ENCODE measurements around the gene MCEMP1.
A peak's percentile ranks its signal among the peaks of the same experiment; 100 is the strongest.
"Not testable (repeated sequence)": the region's sequence is repeated elsewhere in the genome, so short reads cannot be mapped to it uniquely, and the experiment has no call there.

The MCEMP1 gene

GRCh38 chr19:7643629-7644549 lies 33.0 kb upstream of the MCEMP1 start:
- not testable (repeated sequence) for DNase-seq (ENCODE audit: low read depth in 2 of 2)

GRCh38 chr19:7644550-7644877 lies 32.4 kb upstream of the MCEMP1 start:
- DNase-seq (ENCODE audit: low read depth in 2 of 2): no peak

- DNase-seq (ENCODE audit: low read depth in 2 of 2): no peak
These were observed 31.7 kb upstream of the MCEMP1 start for GRCh38 chr19:7645163-7645562.

GRCh38 chr19:7645656-7646425 lies 31.0 kb upstream of the MCEMP1 start:
- DNase-seq (ENCODE audit: low read depth in 2 of 2): no peak

GRCh38 chr19:7646426-7646700 lies 30.5 kb upstream of the MCEMP1 start:
- no peak for DNase-seq (ENCODE audit: low read depth in 2 of 2)

GRCh38 chr19:7647156-7647555 lies 29.7 kb upstream of the MCEMP1 start:
- no peak for DNase-seq (ENCODE audit: low read depth in 2 of 2)

GRCh38 chr19:7648265-7649014 lies 28.4 kb upstream of the MCEMP1 start:
- DNase-seq (ENCODE audit: low read depth in 2 of 2): no peak

GRCh38 chr19:7650148-7650547 lies 26.7 kb upstream of the MCEMP1 start:
- no peak for DNase-seq (ENCODE audit: low read depth in 2 of 2)

GRCh38 chr19:7652061-7652641 lies 24.7 kb upstream of the MCEMP1 start:
- peak; percentile 79 to 82 for DNase-seq (ENCODE audit: low read depth in 2 of 2)

GRCh38 chr19:7654401-7654800 lies 22.5 kb upstream of the MCEMP1 start:
- DNase-seq (ENCODE audit: low read depth in 2 of 2): no peak

- no peak for DNase-seq (ENCODE audit: low read depth in 2 of 2)
These were observed 21.3 kb upstream of the MCEMP1 start for GRCh38 chr19:7655581-7655980.

GRCh38 chr19:7657131-7657751 lies 19.6 kb upstream of the MCEMP1 start:
- DNase-seq (ENCODE audit: low read depth in 2 of 2): no peak

GRCh38 chr19:7658219-7658686 lies 18.6 kb upstream of the MCEMP1 start:
- no peak for DNase-seq (ENCODE audit: low read depth in 2 of 2)

GRCh38 chr19:7661744-7662538 lies 14.9 kb upstream of the MCEMP1 start:
- DNase-seq (ENCODE audit: low read depth in 2 of 2): no peak

GRCh38 chr19:7662657-7663056 lies 14.2 kb upstream of the MCEMP1 start:
- no peak for DNase-seq (ENCODE audit: low read depth in 2 of 2)

GRCh38 chr19:7663706-7664105 lies 13.2 kb upstream of the MCEMP1 start:
- DNase-seq (ENCODE audit: low read depth in 2 of 2): no peak

- no peak for DNase-seq (ENCODE audit: low read depth in 2 of 2)
These were observed 11.8 kb upstream of the MCEMP1 start for GRCh38 chr19:7665076-7665475.

GRCh38 chr19:7668842-7669241 lies 8.0 kb upstream of the MCEMP1 start, which contains the start of gene RETN:
RETN (plus strand) TSS chr19:7669049; CDS start chr19:7669327, 278 bp downstream.
- no peak for DNase-seq (ENCODE audit: low read depth in 2 of 2)

- no peak for DNase-seq (ENCODE audit: low read depth in 2 of 2)
These were observed 7.2 kb upstream of the MCEMP1 start for GRCh38 chr19:7669641-7670040.

GRCh38 chr19:7670150-7670783 lies 6.6 kb upstream of the MCEMP1 start:
- peak in 1 of 2 donors; percentile 19 for DNase-seq (ENCODE audit: low read depth in 2 of 2)
